HepG2 (cell line): ENCODE measurements around the gene PSD. TPM values are rescaled to one million over a fixed set of nuclear protein-coding genes. Genes with fewer than 3 reads are reported as not detected.
A peak's percentile ranks its signal among the peaks of the same experiment; 100 is the strongest.

Source experiments
- HBP1 ChIP-seq: IDR thresholded peaks from 2 replicates; pipeline ENCODE4 v1.6.1; 2016; ENCODE audit warnings: low read depth, control low read depth
- LCORL ChIP-seq, 2 experiments: fragments of 450-650 bp in 1 of 2; sonication (generic) in 1 of 2; formaldehyde crosslinking in 1 of 2; IDR thresholded peaks; 2 replicates each; pipeline versions ENCODE4 v1.5.0 to v1.6.1; 2017 to 2020; ENCODE audit warnings: antibody characterized with exemption in 1 of 2, missing genetic modification reagents in 1 of 2
- REST ChIP-seq, 2 experiments: IDR thresholded peaks; 2 replicates each; pipeline ENCODE4 v1.6.1; 2011 to 2012; ENCODE audit warnings: low read length in 2 of 2, borderline replicate concordance in 1 of 2, low read depth in 1 of 2, mild to moderate bottlenecking in 1 of 2, moderate library complexity in 1 of 2
- RFX3 ChIP-seq: IDR thresholded peaks from 2 replicates; pipeline ENCODE4 v1.6.1; 2016; ENCODE audit warnings: missing biosample characterization, missing genetic modification reagents
- RXRB ChIP-seq: IDR thresholded peaks from 2 replicates; pipeline ENCODE4 v1.6.1; 2016; ENCODE audit warnings: borderline replicate concordance, missing genetic modification reagents, missing compliant biosample characterization
- SMC3 ChIP-seq: IDR thresholded peaks from 2 replicates; pipeline ENCODE4 v1.6.1; 2011; ENCODE audit warnings: low read length, improper control_type of control experiment
- THAP11 ChIP-seq: IDR thresholded peaks from 2 replicates; pipeline ENCODE4 v1.6.1; 2016; ENCODE audit warnings: missing biosample characterization, missing genetic modification reagents
- ZBTB2 ChIP-seq: sonication (generic); formaldehyde crosslinking; IDR thresholded peaks from 2 replicates; pipeline ENCODE4 v1.8.0; 2022; ENCODE audit warnings: low read depth, missing genetic modification reagents
- ZFP36L1 ChIP-seq: sonication (generic); formaldehyde crosslinking; IDR thresholded peaks from 2 replicates; pipeline ENCODE4 v1.8.0; 2022; ENCODE audit warnings: mild to moderate bottlenecking, missing genetic modification reagents, moderate library complexity
- ZFP91 ChIP-seq: sonication (generic); formaldehyde crosslinking; IDR thresholded peaks from 2 replicates; pipeline ENCODE4 v1.9.0; 2022; ENCODE audit warnings: missing genetic modification reagents, mild to moderate bottlenecking, borderline replicate concordance
- ZMYM2 ChIP-seq: sonication (generic); formaldehyde crosslinking; IDR thresholded peaks from 2 replicates; pipeline ENCODE4 v1.8.0; 2022; ENCODE audit warnings: mild to moderate bottlenecking, missing genetic modification reagents
- ZNF143 ChIP-seq: sonication (generic); formaldehyde crosslinking; IDR thresholded peaks from 2 replicates; pipeline ENCODE4 v1.4.0; 2020; ENCODE audit warnings: missing genetic modification reagents
- ZNF205 ChIP-seq: IDR thresholded peaks from 2 replicates; pipeline ENCODE4 v1.6.1; 2018; ENCODE audit warnings: missing biosample characterization, missing genetic modification reagents
- ZNF274 ChIP-seq: sonication (generic); formaldehyde crosslinking; IDR thresholded peaks from 2 replicates; pipeline ENCODE4 v1.5.1; 2020; ENCODE audit warnings: mild to moderate bottlenecking, missing genetic modification reagents
- ZNF354B ChIP-seq: sonication (generic); formaldehyde crosslinking; IDR thresholded peaks from 2 replicates; pipeline ENCODE4 v1.8.0; 2022; ENCODE audit warnings: mild to moderate bottlenecking, missing genetic modification reagents
- ZNF432 ChIP-seq: sonication (generic); formaldehyde crosslinking; IDR thresholded peaks from 2 replicates; pipeline ENCODE4 v1.5.0; 2020; ENCODE audit warnings: missing genetic modification reagents, mild to moderate bottlenecking, borderline replicate concordance
- ZNF441 ChIP-seq: sonication (generic); formaldehyde crosslinking; IDR thresholded peaks from 2 replicates; pipeline ENCODE4 v1.7.0; 2021; ENCODE audit warnings: missing genetic modification reagents, borderline replicate concordance
- ZNF530 ChIP-seq: sonication (generic); formaldehyde crosslinking; IDR thresholded peaks from 2 replicates; pipeline ENCODE4 v1.5.0; 2020; ENCODE audit warnings: low read depth, mild to moderate bottlenecking, missing genetic modification reagents
- ZNF550 ChIP-seq: sonication (generic); formaldehyde crosslinking; IDR thresholded peaks from 2 replicates; pipeline ENCODE4 v1.4.0; 2020; ENCODE audit warnings: mild to moderate bottlenecking, missing genetic modification reagents, borderline replicate concordance
- ZNF660 ChIP-seq: sonication (generic); formaldehyde crosslinking; IDR thresholded peaks from 2 replicates; pipeline ENCODE4 v1.5.1; 2020; ENCODE audit warnings: mild to moderate bottlenecking, low read depth, missing genetic modification reagents, borderline replicate concordance
- ZNF75D ChIP-seq: sonication (generic); formaldehyde crosslinking; IDR thresholded peaks from 2 replicates; pipeline ENCODE4 v1.8.1; 2023; ENCODE audit warnings: missing genetic modification reagents, mild to moderate bottlenecking, borderline replicate concordance
- ZSCAN30 ChIP-seq: sonication (generic); formaldehyde crosslinking; IDR thresholded peaks from 2 replicates; pipeline ENCODE4 v1.5.0; 2020; ENCODE audit warnings: mild to moderate bottlenecking, missing genetic modification reagents
- polyA plus RNA-seq, 8 experiments: library from polyadenylated mRNA; depleted of rRNA in 3 of 8; stranded (reverse) in 7 of 8; unstranded in 1 of 8; fragments of >200 nt; fragmentation: Illumina TruSeq in 4 of 8; extraction: Trizol in 4 of 8; gene quantifications; 2 replicates each; pipeline versions ENCODE4 v1.2.1 to v1.2.3, GENCODE V29; 2011 to 2016; ENCODE audit warnings: low read depth in 4 of 8, missing spikeins in 1 of 8, mixed read lengths in 1 of 8; ENCODE audit not compliant: insufficient read depth in 1 of 8
- total RNA-seq, 5 experiments: library from RNA; depleted of rRNA; stranded (reverse); fragments of >200 nt; fragmentation: Illumina TruSeq; extraction: Trizol; gene quantifications; 2 replicates each; pipeline ENCODE4 v1.2.3, GENCODE V29; 2016; ENCODE audit warnings: low read depth in 1 of 5

PSD gene
- total and polyA plus RNA-seq, 2 of the 13 experiments (the other 11 are each of a cell fraction or from before 2014, with no cell fraction given) = 0.35 to 0.58 TPM

GRCh38 chr10:102422545-102423129, 4.1 kb upstream of the PSD start (continued):
- TF ChIP-seq REST (IDR thresholded peaks at IDR 0.05; ENCODE audit: borderline replicate concordance in 1 of 2, low read depth in 1 of 2, low read length in 2 of 2) (no peak; a peak in 1 of 4 replicates), THAP11 (CRISPR knock-in tag) (peak; percentile 80), ZNF274 (CRISPR knock-in tag) (peak; percentile 75; the same call in 1 of the 2 replicates), ZNF660 (CRISPR knock-in tag) (no peak), ZFP36L1 (CRISPR knock-in tag) (no peak), ZMYM2 (CRISPR knock-in tag) (peak; percentile 84), ZNF205 (CRISPR knock-in tag) (peak; percentile 84), ZNF530 (CRISPR knock-in tag) (no peak), ZNF550 (CRISPR knock-in tag) (0 out of 2 replicates have a peak, but pooled peaks have one; percentile 16), LCORL (IDR thresholded peaks at IDR 0.05) (no peak), LCORL (CRISPR knock-in tag; IDR thresholded peaks at IDR 0.05) (peak; percentile 85), ZBTB2 (CRISPR knock-in tag) (peak; percentile 55), ZNF441 (CRISPR knock-in tag) (peak; percentile 51; the same call in 1 of the 2 replicates), ZFP91 (CRISPR knock-in tag) (peak; percentile 78), ZSCAN30 (CRISPR knock-in tag) (no peak), RXRB (peak; percentile 74), ZNF354B (no peak), RFX3 (CRISPR knock-in tag) (no peak), ZNF143 (peak; percentile 49; the same call in 1 of the 2 replicates), SMC3 (no peak), ZNF432 (CRISPR knock-in tag) (no peak), ZNF75D (CRISPR knock-in tag) (no peak), HBP1 (CRISPR knock-in tag) (no peak; the same call in 1 of the 2 replicates)
